HAP-1 (cell line): Measurements from ENCODE around the gene CHAD.
"Not testable (repeated sequence)": the region's sequence is repeated elsewhere in the genome, so short reads cannot be mapped to it uniquely, and the experiment has no call there.

ENCODE experiments used
- DNase-seq, 2 experiments: peaks; one replicate each; pipeline ENCODE4 v3.0.0-alpha.2; 2016 to 2020; ENCODE audit warnings: low spot score in 2 of 2
- H3K27me3 ChIP-seq: fragments of 250-450 bp; sonication (Bioruptor Pico); 2 replicates; pipeline ENCODE4 v1.5.1; 2020; ENCODE audit warnings: low read depth, mild to moderate bottlenecking, moderate library complexity
- H3K36me3 ChIP-seq: fragments of 250-450 bp; sonication (Bioruptor Pico); replicated peaks from 2 replicates; pipeline ENCODE4 v1.5.1; 2020; ENCODE audit warnings: mild to moderate bottlenecking
- H3K4me1 ChIP-seq: fragments of 250-450 bp; sonication (Bioruptor Pico); 2 replicates; pipeline ENCODE4 v1.5.1; 2020; ENCODE audit warnings: mild to moderate bottlenecking
- H3K4me3 ChIP-seq: fragments of 250-450 bp; sonication (Bioruptor Pico); 2 replicates; pipeline ENCODE4 v1.5.1; 2020; ENCODE audit warnings: mild to moderate bottlenecking, moderate library complexity
- H3K9me3 ChIP-seq: fragments of 250-450 bp; sonication (Bioruptor Pico); 2 replicates; pipeline ENCODE4 v1.5.1; 2020; ENCODE audit warnings: mild to moderate bottlenecking, moderate library complexity
- in situ Hi-C: fragments of 300-500 bp; cut with MboI; formaldehyde crosslinking; loops from 3 replicates; pipeline ENCODE4 v1.14.3; 2020; ENCODE audit warnings: low sequenced_read_pairs, inconsistent platforms, mixed read lengths

CHAD gene

GRCh38 chr17:50475775-50476544, 7.3 kb upstream of the CHAD start:
- DNase-seq, H3K9me3 ChIP-seq, in situ Hi-C loops, H3K27me3 ChIP-seq, H3K36me3 ChIP-seq, H3K4me3 ChIP-seq, H3K4me1 ChIP-seq: not testable (repeated sequence)

- Histone ChIP-seq H3K27me3 (no peaks in the 10 kb centered on the region), H3K4me1 (peaks cover 4% of the 10 kb centered on the region; the same call in 1 of the 2 replicates), H3K4me3 (no peak overlapping the region), H3K9me3 (no peaks in the 10 kb centered on the region), H3K36me3 (peaks cover 5% of the 10 kb centered on the region)
- in situ Hi-C loops, result no loop called here
- no peak for DNase-seq
These were observed 6.7 kb upstream of the CHAD start for GRCh38 chr17:50475362-50475761.

- no peak for DNase-seq
- Histone ChIP-seq H3K36me3 (no peaks in the 10 kb centered on the region), H3K27me3 (no peaks in the 10 kb centered on the region), H3K4me3 (no peak overlapping the region), H3K9me3 (no peaks in the 10 kb centered on the region), H3K4me1 (peaks cover 4% of the 10 kb centered on the region; the same call in 1 of the 2 replicates)
- in situ Hi-C loops, result no loop called here
These were observed 5.8 kb upstream of the CHAD start for GRCh38 chr17:50474523-50474922.

- Histone ChIP-seq H3K4me1 (peaks cover 4% of the 10 kb centered on the region; the same call in 1 of the 2 replicates), H3K9me3 (no peaks in the 10 kb centered on the region), H3K36me3 (no peaks in the 10 kb centered on the region), H3K4me3 (no peak overlapping the region), H3K27me3 (no peaks in the 10 kb centered on the region)
- DNase-seq, result no peak
- in situ Hi-C loops, result no loop called here
These were observed 5.2 kb upstream of the CHAD start for GRCh38 chr17:50473901-50474300.

GRCh38 chr17:50472761-50473161, 4.1 kb upstream of the CHAD start:
- DNase-seq, in situ Hi-C loops, H3K36me3 ChIP-seq, H3K4me3 ChIP-seq, H3K27me3 ChIP-seq, H3K9me3 ChIP-seq, H3K4me1 ChIP-seq: not testable (repeated sequence)

GRCh38 chr17:50472286-50472685, 3.6 kb upstream of the CHAD start:
- Histone ChIP-seq H3K36me3 (no peaks in the 10 kb centered on the region), H3K4me1 (no peaks in the 10 kb centered on the region), H3K9me3 (no peaks in the 10 kb centered on the region), H3K27me3 (no peaks in the 10 kb centered on the region), H3K4me3 (no peak overlapping the region)
- in situ Hi-C loops, result no loop called here
- no peak for DNase-seq

GRCh38 chr17:50471009-50471905, 2.6 kb upstream of the CHAD start:
- in situ Hi-C loops, result no loop called here

GRCh38 chr17:50470426-50470825, 1.7 kb upstream of the CHAD start:
- no peaks in the 10 kb centered on the region for H3K27me3 ChIP-seq

More at GRCh38 chr17:50471009-50471905, 2.6 kb upstream of the CHAD start:
- H3K4me1 ChIP-seq, result no peaks in the 10 kb centered on the region
- no peaks in the 10 kb centered on the region for H3K9me3 ChIP-seq
- no peaks in the 10 kb centered on the region for H3K27me3 ChIP-seq
- H3K36me3 ChIP-seq, result no peaks in the 10 kb centered on the region
- no peak for DNase-seq
- no peak overlapping the region for H3K4me3 ChIP-seq

GRCh38 chr17:50469671-50470305, 1.1 kb upstream of the CHAD start:
- in situ Hi-C loops, result no loop called here
- H3K4me3 ChIP-seq, result no peak overlapping the region
- H3K9me3 ChIP-seq, result no peaks in the 10 kb centered on the region
- no peak for DNase-seq
- H3K4me1 ChIP-seq, result no peaks in the 10 kb centered on the region
- no peaks in the 10 kb centered on the region for H3K36me3 ChIP-seq
- no peaks in the 10 kb centered on the region for H3K27me3 ChIP-seq

More at GRCh38 chr17:50470426-50470825, 1.7 kb upstream of the CHAD start:
- H3K36me3 ChIP-seq, result no peaks in the 10 kb centered on the region
- H3K4me1 ChIP-seq, result no peaks in the 10 kb centered on the region
- in situ Hi-C loops, result no loop called here
- H3K4me3 ChIP-seq, result no peak overlapping the region
- no peaks in the 10 kb centered on the region for H3K9me3 ChIP-seq
- no peak for DNase-seq

- in situ Hi-C loops, result no loop called here
These were observed 527 bp upstream of the CHAD start for GRCh38 chr17:50469208-50469605.

GRCh38 chr17:50467855-50468303, 801 bp downstream of the CHAD start:
- Histone ChIP-seq H3K27me3 (no peaks in the 10 kb centered on the region), H3K36me3 (no peaks in the 10 kb centered on the region), H3K4me1 (no peaks in the 10 kb centered on the region), H3K9me3 (no peaks in the 10 kb centered on the region), H3K4me3 (no peak overlapping the region)
- in situ Hi-C loops, result no loop called here
- no peak for DNase-seq

More at GRCh38 chr17:50469208-50469605, 527 bp upstream of the CHAD start:
- no peak overlapping the region for H3K4me3 ChIP-seq
- H3K27me3 ChIP-seq, result no peaks in the 10 kb centered on the region
- DNase-seq, result no peak
- no peaks in the 10 kb centered on the region for H3K4me1 ChIP-seq
- H3K9me3 ChIP-seq, result no peaks in the 10 kb centered on the region
- no peaks in the 10 kb centered on the region for H3K36me3 ChIP-seq

GRCh38 chr17:50467114-50467854, 1.4 kb downstream of the CHAD start:
- Histone ChIP-seq H3K4me3 (no peak overlapping the region), H3K4me1 (no peaks in the 10 kb centered on the region), H3K27me3 (no peaks in the 10 kb centered on the region), H3K36me3 (no peaks in the 10 kb centered on the region), H3K9me3 (no peaks in the 10 kb centered on the region)
- in situ Hi-C loops, result no loop called here
- DNase-seq, result no peak
